Colon (tissue), 2 donors: Measurements from ENCODE around the gene C1orf21.
"Not testable (repeated sequence)": the region's sequence is repeated elsewhere in the genome, so short reads cannot be mapped to it uniquely, and the experiment has no call there.

Experiments
- FAIRE-seq: peaks from 2 replicates; lab custom pipeline; 2012; peaks lifted over from hg19 to GRCh38; lab: Jason Lieb, UNC
- donor health status: control.
- donor health status: control.

C1orf21 gene

GRCh38 chr1:184604152-184604900, 217.5 kb downstream of the C1orf21 start:
- FAIRE-seq, result no peak

- FAIRE-seq, result no peak
These were observed 219.1 kb downstream of the C1orf21 start for GRCh38 chr1:184605941-184606340.

GRCh38 chr1:184606786-184607185, 220.0 kb downstream of the C1orf21 start:
- no peak for FAIRE-seq

- FAIRE-seq, result no peak
These were observed 221.8 kb downstream of the C1orf21 start for GRCh38 chr1:184608581-184608980.

GRCh38 chr1:184608990-184609389, 222.2 kb downstream of the C1orf21 start:
- no peak for FAIRE-seq

GRCh38 chr1:184610876-184611595, 224.2 kb downstream of the C1orf21 start:
- no peak for FAIRE-seq

GRCh38 chr1:184612229-184612628, 225.4 kb downstream of the C1orf21 start:
- not testable (repeated sequence) for FAIRE-seq

GRCh38 chr1:184614667-184615066, 227.8 kb downstream of the C1orf21 start:
- FAIRE-seq, result no peak

- FAIRE-seq, result no peak
These were observed 228.5 kb downstream of the C1orf21 start for GRCh38 chr1:184615301-184615700.

GRCh38 chr1:184616504-184616903, 229.7 kb downstream of the C1orf21 start:
- no peak for FAIRE-seq

GRCh38 chr1:184617433-184618029, 230.7 kb downstream of the C1orf21 start:
- no peak for FAIRE-seq

- no peak for FAIRE-seq
These were observed 232.0 kb downstream of the C1orf21 start for GRCh38 chr1:184618851-184619250.

- no peak for FAIRE-seq
These were observed 233.6 kb downstream of the C1orf21 start for GRCh38 chr1:184620469-184620868.

GRCh38 chr1:184621260-184621659, 234.4 kb downstream of the C1orf21 start:
- no peak for FAIRE-seq

GRCh38 chr1:184622136-184622823, 235.5 kb downstream of the C1orf21 start:
- no peak for FAIRE-seq

- no peak for FAIRE-seq
These were observed 236.6 kb downstream of the C1orf21 start for GRCh38 chr1:184623404-184623803.

- no peak for FAIRE-seq
These were observed 237.2 kb downstream of the C1orf21 start for GRCh38 chr1:184624051-184624450.

- no peak for FAIRE-seq
These were observed 237.8 kb downstream of the C1orf21 start for GRCh38 chr1:184624626-184625025.

- FAIRE-seq, result no peak
These were observed 238.4 kb downstream of the C1orf21 start for GRCh38 chr1:184625271-184625670.

GRCh38 chr1:184626076-184627006, 239.5 kb downstream of the C1orf21 start:
- no peak for FAIRE-seq

GRCh38 chr1:184627007-184627341, 240.1 kb downstream of the C1orf21 start:
- no peak for FAIRE-seq

- no peak for FAIRE-seq
These were observed 242.4 kb downstream of the C1orf21 start for GRCh38 chr1:184629266-184629665.
